ENCODE results near the gene SAG. TPM values are rescaled to one million over a fixed set of nuclear protein-coding genes. Genes with fewer than 3 reads are reported as not detected.

Gene SAG
- total and polyA plus RNA-seq, 10 of the 15 experiments (the other 5 are each of a cell fraction or from before 2014, with no cell fraction given) = 0.06 to 0.47 TPM; not detected in 8

- Histone ChIP-seq H4K20me1 (ENCODE audit: control insufficient read depth, insufficient read depth) (no peaks in the 10 kb centered on the region), H3K79me2 (ENCODE audit: control insufficient read depth, insufficient read depth, low read length) (peaks cover 34% of the 10 kb centered on the region), H3K9me3 (replicated peaks; ENCODE audit: control insufficient read depth, insufficient read depth, low read length) (no peaks in the 10 kb centered on the region), H3K4me3 (peak overlapping the region; percentile 80), H3K36me3 (ENCODE audit: control insufficient read depth in 2 of 2, insufficient read depth in 2 of 2, low read length in 1 of 2) (no peaks in the 10 kb centered on the region), H3K9ac (ENCODE audit: control insufficient read depth, insufficient read depth, low read length) (peak overlapping the region; percentile 89), H3K4me1 (ENCODE audit: control insufficient read depth, insufficient read depth, low read length) (peaks cover 33% of the 10 kb centered on the region), H2AFZ (ENCODE audit: control insufficient read depth, low read depth, low read length) (peak overlapping the region; percentile 91), H3K27ac (ENCODE audit: control insufficient read depth, insufficient read depth) (peak overlapping the region; percentile 94), H3K27me3 (replicated peaks in 1 of 2; ENCODE audit: control insufficient read depth in 2 of 2, insufficient read depth in 2 of 2, low read length in 1 of 2) (no peaks in the 10 kb centered on the region), H3K4me2 (ENCODE audit: control insufficient read depth, insufficient read depth) (peak overlapping the region; percentile 98)
- intact Hi-C loops (cut with micrococcal nuclease; ENCODE audit: unreplicated experiment) (no loop called here), in situ Hi-C loops (cut with MboI) (no loop called here)
- DNase-seq (ENCODE audit: low read depth, low spot score) (no peak), ATAC-seq (peak; percentile 23), FAIRE-seq (no peak)
- BruUV-seq (replicated peaks) = no TSS peak
- SMC1A ChIA-PET (ENCODE audit: uncharacterized antibody, unreplicated experiment) = interaction anchor here (0.7 to 1.3 kb wide), 3 partner anchors 22 to 90 kb away, joined by 3 to 5 read pairs (median 4); no protein-coding TSS in a partner anchor
- POLR2A ChIA-PET = no interaction called here
- TF ChIP-seq EED (IDR thresholded peaks at IDR 0.05; ENCODE audit: low read depth) (no peak), ATF3 (IDR thresholded peaks at IDR 0.05; ENCODE audit: borderline replicate concordance, extremely low read depth, low read depth, low read length) (no peak), MAX (IDR thresholded peaks at IDR 0.05; ENCODE audit: low read depth, low read length) (no peak), RUNX3 (IDR thresholded peaks at IDR 0.05; ENCODE audit: low read length) (no peak), FOXM1 (IDR thresholded peaks at IDR 0.05; ENCODE audit: low read depth, low read length) (no peak), RELA (IDR thresholded peaks at IDR 0.05; ENCODE audit: borderline replicate concordance, partially characterized antibody) (no peak)
- CTCF ChIA-PET = interaction anchor here (0.9 to 1.7 kb wide), 5 partner anchors 11 to 90 kb away, joined by 3 to 15 read pairs (median 7); no protein-coding TSS in a partner anchor
- 49% methylated on average over 22 of the region's 22 CpGs for WGBS (ENCODE audit: insufficient coverage, insufficient replicate concordance, low lambda C conversion rate, missing lambda C conversion rate)
- RAD21 ChIA-PET (ENCODE audit: unreplicated experiment) = interaction anchor here (1.1 to 1.3 kb wide), 4 partner anchors 66 to 407 kb away, joined by 3 to 4 read pairs (median 3); partner anchors contain the start of gene UGT1A1
These were observed 45.6 kb downstream of the SAG start for GRCh38 chr2:233353101-233353768.
